NCI-H1930 (cell line): Measurements from ENCODE around the gene PBX2.
"Not testable (repeated sequence)": the region's sequence is repeated elsewhere in the genome, so short reads cannot be mapped to it uniquely, and the experiment has no call there.

Experiments
- DNase-seq, 2 experiments: peaks; one replicate each; lab custom pipeline; 2025; lab: John Stamatoyannopoulos, UW

Gene PBX2

GRCh38 chr6:32190054-32190851 lies at the start of gene PBX2:
TSS of gene PBX2 (minus strand) at chr6:32190202. CDS start at chr6:32189915, 287 bp downstream.
- DNase-seq, result peak; percentile 37 to 52

GRCh38 chr6:32239462-32239861 lies 49.5 kb upstream of the PBX2 start:
- no peak for DNase-seq

- no peak for DNase-seq
Observed at GRCh38 chr6:32234934-32235333, 44.9 kb upstream of the PBX2 start.

GRCh38 chr6:32226434-32226833 lies 36.4 kb upstream of the PBX2 start:
- DNase-seq, result no peak

GRCh38 chr6:32224696-32225095 lies 34.7 kb upstream of the PBX2 start:
- no peak for DNase-seq

GRCh38 chr6:32223258-32224235 lies 33.5 kb upstream of the PBX2 start, which contains the start of gene NOTCH4:
TSS of gene NOTCH4 (minus strand) at chr6:32224067. CDS start at chr6:32223928, 139 bp downstream.
- DNase-seq, result no peak

- DNase-seq, result no peak
Observed at GRCh38 chr6:32222333-32223230, 32.6 kb upstream of the PBX2 start.

GRCh38 chr6:32220021-32220420 lies 30.0 kb upstream of the PBX2 start:
- DNase-seq, result no peak

- DNase-seq, result no peak
Observed at GRCh38 chr6:32218167-32218566, 28.2 kb upstream of the PBX2 start.

- DNase-seq, result no peak
Observed at GRCh38 chr6:32216998-32217397, 27.0 kb upstream of the PBX2 start.

GRCh38 chr6:32216285-32216684 lies 26.3 kb upstream of the PBX2 start:
- DNase-seq, result no peak

GRCh38 chr6:32215617-32216016 lies 25.6 kb upstream of the PBX2 start:
- DNase-seq, result no peak

- DNase-seq, result no peak
Observed at GRCh38 chr6:32214126-32214525, 24.1 kb upstream of the PBX2 start.

- no peak for DNase-seq
Observed at GRCh38 chr6:32213649-32214048, 23.6 kb upstream of the PBX2 start.

GRCh38 chr6:32212076-32212760 lies 22.2 kb upstream of the PBX2 start:
- no peak for DNase-seq

- not testable (repeated sequence) for DNase-seq
Observed at GRCh38 chr6:32211432-32211831, 21.4 kb upstream of the PBX2 start.

- DNase-seq, result no peak
Observed at GRCh38 chr6:32210191-32210601, 20.2 kb upstream of the PBX2 start.

GRCh38 chr6:32208996-32209395 lies 19.0 kb upstream of the PBX2 start:
- no peak for DNase-seq

- no peak for DNase-seq
Observed at GRCh38 chr6:32204268-32204715, 14.3 kb upstream of the PBX2 start.

GRCh38 chr6:32203426-32204267 lies 13.6 kb upstream of the PBX2 start:
- DNase-seq, result no peak
